GM10847 (cell line): ENCODE results near the gene PTPN7.

Source experiments
- POLR2A ChIP-seq: IDR thresholded peaks from 2 replicates; pipeline ENCODE4 v1.6.1; 2011; ENCODE audit not compliant: insufficient read length; ENCODE audit errors: extremely low read depth

PTPN7 gene

GRCh38 chr1:202117898-202118371, 42.5 kb downstream of the PTPN7 start:
- TF ChIP-seq POLR2A: no peak

- TF ChIP-seq POLR2A: no peak
Measured at GRCh38 chr1:202116287-202116686, 44.1 kb downstream of the PTPN7 start.

GRCh38 chr1:202113690-202114300, 46.6 kb downstream of the PTPN7 start:
- TF ChIP-seq POLR2A: no peak

- no peak for TF ChIP-seq POLR2A
Measured at GRCh38 chr1:202112859-202113689, 47.3 kb downstream of the PTPN7 start.

GRCh38 chr1:202110977-202111376, 49.4 kb downstream of the PTPN7 start:
- TF ChIP-seq POLR2A: no peak

GRCh38 chr1:202107801-202108731, 52.3 kb downstream of the PTPN7 start:
- no peak for TF ChIP-seq POLR2A

- TF ChIP-seq POLR2A: no peak
Measured at GRCh38 chr1:202107321-202107761, 53.1 kb downstream of the PTPN7 start.

- TF ChIP-seq POLR2A: no peak
Measured at GRCh38 chr1:202106340-202107254, 53.8 kb downstream of the PTPN7 start.

GRCh38 chr1:202105571-202106339, 54.6 kb downstream of the PTPN7 start:
- TF ChIP-seq POLR2A: no peak

GRCh38 chr1:202104073-202104472, 56.3 kb downstream of the PTPN7 start:
- TF ChIP-seq POLR2A: no peak

GRCh38 chr1:202101184-202101583, 59.2 kb downstream of the PTPN7 start:
- no peak for TF ChIP-seq POLR2A
